KBM-7 (cell line): ENCODE data around the gene IL31.
"Not testable (repeated sequence)": the region's sequence is repeated elsewhere in the genome, so short reads cannot be mapped to it uniquely, and the experiment has no call there.

Experiments
- DNase-seq: peaks from one replicate; pipeline ENCODE4 v3.0.0-alpha.2; 2015
- in situ Hi-C: fragments of 300-500 bp; cut with MboI; formaldehyde crosslinking; loops from 2 replicates; pipeline ENCODE4 v1.14.3; 2020; ENCODE audit warnings: low sequenced_read_pairs, low pct_unique_long_range_greater_than_20kb, mixed read lengths

Gene IL31

DNA sequence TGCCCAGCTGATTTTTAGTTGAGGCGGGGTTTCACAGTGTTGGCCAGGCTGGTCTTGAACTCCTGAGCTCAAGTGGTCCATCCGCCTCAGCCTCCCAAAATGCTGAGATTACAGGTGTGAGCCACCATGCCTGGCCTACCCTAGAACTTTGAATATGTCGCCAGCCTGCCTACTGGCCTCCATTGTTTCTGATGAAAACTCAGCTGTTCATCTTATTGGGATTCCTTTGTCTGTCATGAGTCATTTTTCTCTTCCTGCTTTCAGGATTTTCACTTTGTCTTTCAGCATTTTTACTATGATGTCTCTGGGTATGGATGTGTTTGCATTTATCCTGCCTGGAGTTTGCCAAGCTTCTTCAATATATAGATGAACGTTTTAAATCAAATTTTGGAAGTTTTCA is 21.4 kb upstream of the IL31 start:
- no peak for DNase-seq
- in situ Hi-C loops = no loop called here

DNA sequence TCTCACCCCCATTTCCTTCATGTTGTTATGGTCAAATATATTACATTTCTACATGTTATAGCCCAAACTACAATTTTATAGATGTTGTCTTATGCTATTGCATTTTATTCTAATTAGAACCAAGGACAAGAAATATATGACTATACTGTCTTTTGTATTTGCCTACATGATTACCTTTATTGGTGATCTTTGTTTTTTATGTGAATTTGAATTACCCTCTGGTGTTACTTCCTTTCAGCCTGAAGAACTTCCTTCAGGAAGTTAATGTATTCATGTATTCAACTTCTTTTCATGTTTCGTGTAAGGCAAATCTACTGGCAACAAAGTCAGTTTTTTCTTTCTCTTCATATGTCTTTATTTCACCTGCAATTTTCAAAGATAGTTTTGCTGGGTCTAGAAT is 20.8 kb upstream of the IL31 start:
- no peak for DNase-seq
- in situ Hi-C loops = no loop called here

DNA sequence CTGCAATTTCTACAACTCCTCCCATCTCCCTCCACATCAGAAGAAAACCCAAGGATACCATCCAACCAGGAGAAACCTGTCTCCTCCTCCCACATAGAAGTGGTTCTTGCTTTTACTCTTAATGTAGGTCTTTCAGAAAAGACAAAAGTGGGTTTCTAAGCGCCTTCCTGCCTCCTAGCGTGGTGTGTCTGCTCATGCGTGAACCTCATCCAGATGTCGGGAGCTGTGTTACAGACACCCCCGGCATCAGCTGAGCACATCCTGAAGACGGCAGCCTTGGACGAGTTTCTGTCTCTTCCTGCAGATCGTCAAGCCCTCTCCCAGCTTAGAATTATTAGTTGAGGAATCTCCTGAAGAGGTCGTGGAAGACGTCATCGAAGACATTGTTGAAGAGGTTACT is 18.4 kb upstream of the IL31 start:
- in situ Hi-C loops = no loop called here

DNA sequence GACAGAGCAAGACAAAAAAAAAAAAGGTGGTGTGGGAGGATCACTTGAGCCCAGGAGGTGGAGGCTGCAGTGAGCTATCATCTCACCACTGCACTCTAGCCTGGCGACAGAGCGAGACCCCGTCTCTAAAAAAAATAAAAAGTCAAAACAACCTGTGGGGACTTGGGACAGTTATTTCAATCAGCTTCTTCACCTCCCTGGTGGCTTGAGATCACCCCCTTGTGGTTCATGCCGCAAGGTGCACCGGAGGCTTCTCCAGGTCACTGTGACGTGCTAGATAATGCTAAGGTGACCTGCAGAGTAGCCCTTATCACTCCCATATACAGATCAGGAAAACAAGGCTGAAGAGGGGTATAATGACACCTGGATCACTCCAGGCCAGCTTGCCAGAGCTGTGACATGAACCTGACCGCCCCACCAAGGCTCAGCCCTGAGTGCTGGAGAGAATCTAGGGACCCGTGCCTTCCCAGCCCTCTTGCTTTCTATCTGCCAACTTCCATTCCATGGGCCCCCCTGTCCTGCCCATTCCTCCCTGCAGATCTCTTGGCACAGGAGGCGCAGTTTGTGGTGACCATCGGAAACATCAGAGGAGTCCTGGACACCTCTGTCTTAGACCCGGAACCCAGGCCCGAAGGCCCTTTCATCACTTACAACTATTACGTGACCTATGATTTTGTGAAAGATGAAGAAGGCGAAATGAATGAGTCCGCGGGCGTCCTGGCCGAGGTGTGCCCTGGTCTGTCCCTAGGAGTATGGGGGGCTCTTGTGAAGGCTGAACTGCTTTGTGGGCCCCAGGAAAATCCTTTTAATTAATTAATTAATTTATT is 17.0 kb upstream of the IL31 start:
- in situ Hi-C loops = no loop called here
- DNase-seq = peak; percentile 80

More for the DNA sequence above, 18.4 kb upstream of the IL31 start:
- no peak for DNase-seq

DNA sequence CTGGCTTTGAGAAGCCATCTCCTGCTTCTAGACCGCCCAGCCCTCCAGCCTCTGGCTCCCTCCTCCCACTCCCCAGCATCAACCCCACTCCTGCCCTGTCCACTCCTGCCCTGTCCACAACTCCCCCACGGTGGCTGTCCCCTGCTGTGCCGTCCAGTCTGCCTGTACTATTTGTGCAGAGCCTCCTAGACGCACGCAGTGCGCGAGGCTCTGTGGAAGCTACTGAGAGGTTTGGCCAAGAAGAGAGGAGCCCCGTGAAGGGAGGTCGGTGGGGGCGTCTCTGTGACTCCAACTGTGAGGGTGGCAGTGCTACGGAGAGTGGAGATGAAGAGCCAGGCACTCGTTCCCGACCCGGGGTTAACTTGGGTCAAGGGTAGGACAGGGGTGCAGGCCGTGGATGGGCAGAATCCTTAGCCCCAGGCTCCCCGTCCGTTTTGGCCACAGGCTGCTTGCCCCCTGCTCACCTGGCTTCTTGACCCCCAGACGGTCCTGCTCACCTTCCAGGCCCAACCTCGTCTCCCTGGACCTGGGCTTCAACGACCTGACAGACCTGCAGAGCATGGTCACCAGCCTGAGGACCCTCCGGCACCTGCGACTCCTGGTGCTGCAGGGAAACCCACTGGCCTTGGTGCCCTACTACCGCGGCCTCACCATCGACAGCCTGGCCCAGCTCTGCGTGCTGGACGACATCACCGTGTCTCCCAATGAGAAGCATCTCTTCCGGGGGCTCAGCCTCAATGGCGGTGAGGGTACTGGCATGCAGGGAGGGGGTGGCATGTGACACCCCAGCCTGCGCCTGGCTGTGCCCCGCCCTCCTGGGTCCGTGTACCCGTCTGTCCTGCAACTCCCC is 15.8 kb upstream of the IL31 start:
- in situ Hi-C loops = no loop called here
- DNase-seq = no peak

DNA sequence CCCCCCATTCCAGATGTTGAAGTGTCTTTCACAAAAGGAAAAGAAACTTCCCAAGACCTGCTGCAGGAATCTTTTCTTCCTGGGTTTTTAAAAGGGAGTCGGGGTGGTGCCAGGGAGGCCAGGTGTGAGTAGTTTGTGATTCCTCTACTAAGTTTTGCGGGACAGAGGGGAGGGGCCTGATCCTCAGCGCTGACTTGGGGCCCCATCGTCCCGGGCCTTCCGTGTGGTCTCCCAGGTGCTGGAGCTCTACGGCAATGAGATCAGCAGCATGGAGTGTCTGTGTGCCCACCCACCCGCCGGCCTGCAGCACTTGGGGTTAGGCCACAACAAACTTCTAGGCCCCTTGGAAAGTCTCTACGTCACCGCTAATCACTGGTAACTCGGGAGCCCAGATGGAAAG is 13.4 kb upstream of the IL31 start:
- no peak for DNase-seq
- in situ Hi-C loops = no loop called here

DNA sequence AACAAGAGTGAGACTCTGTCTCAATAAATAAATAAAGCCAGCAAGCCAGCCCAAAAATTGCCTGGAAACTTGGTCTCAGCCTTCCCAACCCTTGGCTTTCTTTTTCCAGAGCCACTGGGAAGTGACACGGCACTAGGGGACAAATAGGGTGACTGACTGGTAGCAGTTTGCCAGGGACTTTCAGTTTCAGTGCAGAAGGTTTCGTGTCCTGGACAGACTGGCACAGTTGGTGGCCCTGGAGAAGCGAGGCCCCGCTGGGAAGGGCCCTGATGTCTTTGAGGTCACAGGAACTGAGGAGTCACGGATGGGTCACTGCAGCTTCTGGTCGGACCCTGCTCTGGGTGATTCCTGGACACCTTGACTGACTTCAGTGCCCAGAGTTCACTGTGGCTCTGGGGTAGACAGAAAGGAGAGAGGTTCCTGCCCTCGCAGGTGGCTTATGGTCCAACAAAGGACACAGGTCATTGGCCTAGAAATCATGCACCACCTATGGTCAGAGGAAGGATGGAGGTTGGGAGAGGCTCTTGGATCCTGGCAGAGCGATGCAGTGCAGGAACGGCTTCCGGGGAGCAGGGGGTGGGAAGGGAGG is 11.6 kb upstream of the IL31 start:
- in situ Hi-C loops = no loop called here
- no peak for DNase-seq

DNA sequence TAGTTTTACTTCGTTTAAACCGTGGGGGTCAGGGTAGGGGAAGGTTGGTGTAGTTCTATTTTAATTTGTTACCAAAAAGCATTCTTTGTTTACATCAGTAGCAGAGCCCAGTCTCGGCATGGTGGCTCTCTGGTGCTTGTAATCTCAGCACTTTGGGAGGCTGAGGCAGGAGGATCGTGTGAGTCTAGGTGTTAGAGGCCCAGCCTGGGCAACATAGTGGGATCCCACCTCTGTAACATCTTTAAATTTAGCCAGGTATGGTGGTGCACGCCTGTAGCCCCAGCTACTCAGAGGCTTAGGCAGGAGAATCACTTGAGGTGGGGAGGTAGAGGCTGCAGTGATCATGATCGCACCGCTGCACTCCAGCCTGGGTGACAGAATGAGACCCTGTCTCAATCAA is 11.1 kb upstream of the IL31 start:
- in situ Hi-C loops = no loop called here
- DNase-seq = no peak

DNA sequence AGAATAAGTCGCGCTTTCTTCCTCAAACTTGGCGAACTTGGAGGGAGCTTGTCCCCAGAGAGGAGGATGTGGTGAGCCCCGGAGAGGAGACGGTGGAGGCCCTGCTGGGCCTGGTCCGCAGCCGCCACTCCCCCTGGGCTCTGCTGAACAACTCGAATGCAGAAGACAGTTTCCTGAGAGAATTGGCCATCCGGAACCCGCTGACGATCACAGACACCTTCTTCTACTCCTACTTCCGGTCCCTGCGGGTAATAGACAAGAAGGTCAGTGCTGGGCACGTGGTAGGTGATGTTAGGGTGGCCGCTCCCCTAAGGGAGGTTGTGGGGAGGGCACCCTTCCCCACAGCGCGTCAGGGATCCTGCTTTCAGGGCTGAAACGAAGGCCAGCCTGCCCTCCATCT is 10.5 kb upstream of the IL31 start:
- peak; percentile 92 for DNase-seq
- in situ Hi-C loops = no loop called here

DNA sequence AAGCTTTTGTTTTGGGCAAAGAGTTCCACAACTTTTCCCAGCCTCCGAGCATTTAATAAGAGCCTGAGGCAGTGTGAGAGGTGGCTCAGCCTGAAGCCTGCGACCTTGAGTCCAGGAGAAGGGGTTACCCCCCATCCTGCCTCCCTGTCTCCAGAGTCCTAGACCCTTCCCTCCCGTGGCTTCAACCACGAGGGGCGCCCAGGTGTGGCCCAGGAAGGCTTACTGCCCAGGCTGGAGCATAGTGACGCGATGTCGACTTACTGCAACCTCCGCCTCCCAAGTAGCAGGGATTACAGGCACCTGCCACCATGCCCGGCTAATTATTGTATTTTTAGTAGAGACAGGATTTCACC is 9.5 kb upstream of the IL31 start:
- no peak for DNase-seq
- in situ Hi-C loops = no loop called here

DNA sequence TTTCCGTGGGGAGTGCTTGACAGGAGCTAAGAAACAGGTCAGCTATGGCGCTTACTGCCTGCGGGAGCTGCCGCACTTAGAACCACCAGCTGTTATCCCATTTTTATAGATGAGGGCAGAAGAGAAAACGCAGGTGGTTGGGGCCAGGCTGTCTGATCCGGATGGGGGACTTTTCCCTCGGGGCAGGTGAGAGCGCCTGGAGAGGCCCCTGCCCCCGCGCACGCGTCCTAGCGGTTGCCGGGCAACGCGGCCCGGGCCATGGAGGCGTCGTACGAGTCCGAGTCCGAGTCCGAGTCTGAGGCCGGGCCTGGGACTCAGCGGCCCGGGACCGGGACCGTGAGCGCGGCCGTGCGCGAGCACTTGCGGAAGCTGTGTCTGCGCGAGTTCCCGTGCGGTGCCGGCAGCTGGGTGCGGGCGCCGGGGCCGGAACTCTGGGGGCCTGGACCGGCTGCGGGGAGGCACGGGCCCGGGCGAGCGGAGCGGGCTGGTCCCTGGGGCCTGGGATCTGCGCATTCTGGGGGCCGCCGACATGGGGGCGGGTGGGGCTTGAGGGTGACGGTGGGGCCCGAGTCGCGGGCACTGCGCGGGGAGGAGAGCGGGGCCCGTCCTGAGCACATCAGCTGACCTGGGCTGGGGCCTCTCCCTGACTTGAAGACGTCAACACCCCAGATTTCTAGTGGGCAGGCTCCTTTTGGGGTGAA is 9.0 kb upstream of the IL31 start, which contains the start of gene LRRC43:
TSS of gene LRRC43 (plus strand) at position 237 of the 701 bp plus-strand sequence. CDS start at position 259, 22 bp downstream.
- in situ Hi-C loops = no loop called here
- DNase-seq = no peak

DNA sequence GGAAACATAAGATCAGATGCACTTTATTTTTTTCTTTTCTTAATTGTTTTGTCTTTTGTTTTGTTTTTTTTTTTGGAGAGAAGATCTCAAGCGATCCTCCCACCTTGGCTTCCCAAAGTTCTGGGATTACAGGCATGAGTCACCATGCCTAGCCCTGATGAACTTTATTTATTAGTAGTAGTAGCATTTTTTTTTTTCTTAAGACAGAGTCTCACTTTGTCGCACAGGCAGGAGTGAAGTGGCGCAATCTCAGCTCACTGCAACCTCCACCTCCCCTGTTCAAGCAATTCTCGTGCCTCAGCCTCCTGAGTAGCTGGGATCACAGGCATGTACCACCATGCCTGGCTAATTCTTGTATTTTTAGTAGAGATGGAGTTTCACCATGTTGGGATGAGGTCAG is 2.5 kb upstream of the IL31 start:
- DNase-seq, in situ Hi-C loops: not testable (repeated sequence)

DNA sequence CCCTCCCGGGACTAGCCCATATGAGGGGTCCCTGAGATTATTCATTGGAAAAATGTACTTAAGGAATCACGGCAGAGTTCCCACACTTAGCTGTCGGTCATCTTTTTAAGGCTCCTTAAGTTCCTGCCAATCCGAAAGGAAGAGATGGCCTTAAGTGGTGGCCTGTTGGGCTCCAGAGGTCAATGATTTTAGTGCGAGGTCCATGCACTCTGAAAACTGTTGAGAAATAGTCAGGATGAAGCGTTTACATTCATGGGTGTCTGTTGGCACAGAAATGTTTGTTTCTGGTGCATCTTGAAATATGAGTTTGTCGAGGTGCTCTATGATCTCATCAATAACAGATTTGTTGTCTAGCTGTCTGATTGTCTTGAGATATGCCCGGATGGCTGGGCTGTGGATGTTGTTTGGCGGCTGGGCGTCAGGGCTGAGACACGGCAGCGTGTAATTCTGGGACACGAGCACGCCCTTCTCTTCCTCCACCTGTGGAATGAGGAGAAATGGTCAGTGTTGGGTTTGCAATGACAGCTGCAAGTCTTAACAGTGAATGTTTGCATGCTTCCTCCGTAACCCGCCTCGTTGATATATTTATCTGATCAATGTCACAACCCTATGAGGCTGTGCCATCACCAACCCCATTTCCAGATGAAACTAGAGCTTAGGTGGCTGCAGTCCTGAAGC is 1.6 kb downstream of the IL31 start:
- in situ Hi-C loops = no loop called here
- DNase-seq = no peak

DNA sequence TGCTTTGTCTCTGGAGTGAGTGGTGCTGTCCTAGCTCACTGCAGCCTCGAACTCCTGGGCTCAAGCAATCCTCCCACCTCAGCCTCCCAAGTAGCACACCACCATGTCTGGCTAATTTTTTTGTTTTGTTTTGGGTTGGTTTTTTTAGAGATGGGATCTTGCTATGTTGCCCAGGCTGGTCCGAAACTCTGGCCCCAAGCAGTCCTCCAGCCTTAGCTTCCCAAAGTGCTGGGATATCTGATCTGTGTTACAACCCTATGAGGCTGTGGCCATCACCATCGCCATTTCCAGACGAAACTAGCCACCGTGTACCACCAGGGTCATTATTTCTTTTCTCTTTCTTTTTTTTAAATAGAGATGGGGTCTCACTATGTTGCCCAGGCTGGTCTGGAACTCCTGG is 2.6 kb downstream of the IL31 start:
- in situ Hi-C loops = no loop called here
- no peak for DNase-seq

DNA sequence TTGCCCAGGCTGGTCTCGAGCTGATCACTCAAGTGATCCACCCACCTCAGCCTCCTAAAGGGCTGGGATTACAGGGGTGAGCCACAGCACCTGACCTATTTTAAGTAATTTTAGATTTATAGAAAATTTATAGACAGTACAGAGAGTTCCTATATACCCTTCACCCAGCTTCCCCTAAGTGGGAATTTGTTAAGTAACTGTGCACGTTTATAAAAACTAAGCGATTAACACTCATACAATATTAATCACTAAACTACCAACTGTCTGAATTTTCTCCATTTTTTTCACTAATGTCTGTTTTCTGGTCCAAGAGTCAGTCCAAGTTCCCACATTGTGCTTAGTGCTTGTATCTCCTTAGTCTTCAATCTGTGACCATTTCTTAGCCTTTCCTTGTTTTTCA is 5.5 kb downstream of the IL31 start:
- no peak for DNase-seq
- in situ Hi-C loops = no loop called here

DNA sequence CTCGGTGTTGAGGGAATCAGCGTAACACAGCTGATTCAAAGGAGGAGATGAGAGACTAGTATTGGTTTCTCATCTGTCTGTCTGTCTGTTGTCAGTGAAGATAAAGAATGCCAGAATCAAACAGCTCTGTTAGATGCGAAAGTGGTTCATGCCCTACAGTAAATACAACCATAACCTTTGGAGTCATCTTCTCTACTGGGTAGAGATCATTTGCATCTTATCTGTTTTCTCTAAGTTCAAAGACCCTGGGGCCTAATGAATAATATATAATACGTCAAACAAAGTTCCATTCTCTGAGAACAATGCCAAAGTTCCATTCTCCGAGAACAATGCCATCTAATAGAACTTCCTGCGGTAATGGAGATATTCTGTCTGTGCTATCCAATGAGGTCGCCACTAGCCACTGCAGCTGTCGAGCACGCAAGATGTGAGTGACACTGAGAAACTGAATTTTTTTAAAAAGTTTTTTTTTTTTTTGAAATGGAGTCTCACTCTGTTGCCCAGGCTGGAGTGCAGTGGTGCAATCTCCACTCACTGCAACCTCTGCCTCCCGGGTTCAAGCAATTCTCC is 6.6 kb downstream of the IL31 start:
- no peak for DNase-seq
- in situ Hi-C loops = no loop called here

DNA sequence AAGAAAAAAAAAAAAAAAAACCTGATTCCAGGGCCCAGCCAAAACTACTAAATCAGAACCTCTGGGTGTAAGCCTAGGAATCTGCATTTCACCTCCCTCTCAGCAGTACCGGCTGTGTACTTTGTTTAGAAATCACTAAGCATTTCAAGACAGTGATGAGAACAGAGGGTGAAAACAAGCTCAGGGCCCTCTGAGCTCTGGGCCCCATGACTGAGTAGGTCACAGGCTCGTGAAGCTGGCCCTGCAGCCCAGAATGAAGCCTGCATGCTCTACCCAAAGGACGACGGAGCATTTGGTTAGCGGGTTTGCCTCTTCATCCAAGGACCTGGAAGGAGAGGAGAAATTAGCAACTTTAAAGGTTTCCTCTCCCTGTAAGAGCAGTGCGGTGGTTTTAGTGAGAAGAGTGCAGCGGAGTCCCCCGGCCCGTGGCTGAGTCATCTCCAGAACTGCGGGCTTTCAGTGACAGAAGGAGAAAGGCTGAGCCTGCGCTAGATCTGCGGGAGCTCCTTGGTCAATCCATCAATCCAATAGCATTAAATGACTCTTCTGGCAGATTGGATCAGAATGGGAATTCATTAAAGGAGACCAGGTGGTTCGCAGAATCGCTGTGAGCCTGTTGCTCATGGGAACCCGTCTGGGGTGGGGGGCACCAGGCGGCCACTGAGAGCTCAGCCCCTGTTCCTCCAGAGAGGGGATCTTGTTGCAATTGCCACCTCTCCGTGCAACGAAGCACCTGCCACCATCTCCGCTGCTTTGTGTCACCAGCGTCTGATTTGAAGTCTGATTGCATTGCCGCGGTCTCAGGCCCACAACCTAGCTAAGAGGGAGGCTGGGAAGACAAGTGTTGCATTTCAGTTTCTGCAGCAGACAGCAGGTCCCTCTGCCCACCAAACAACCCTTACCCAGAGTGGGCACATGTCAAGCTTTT is 7.3 kb downstream of the IL31 start:
- in situ Hi-C loops = no loop called here
- no peak for DNase-seq

DNA sequence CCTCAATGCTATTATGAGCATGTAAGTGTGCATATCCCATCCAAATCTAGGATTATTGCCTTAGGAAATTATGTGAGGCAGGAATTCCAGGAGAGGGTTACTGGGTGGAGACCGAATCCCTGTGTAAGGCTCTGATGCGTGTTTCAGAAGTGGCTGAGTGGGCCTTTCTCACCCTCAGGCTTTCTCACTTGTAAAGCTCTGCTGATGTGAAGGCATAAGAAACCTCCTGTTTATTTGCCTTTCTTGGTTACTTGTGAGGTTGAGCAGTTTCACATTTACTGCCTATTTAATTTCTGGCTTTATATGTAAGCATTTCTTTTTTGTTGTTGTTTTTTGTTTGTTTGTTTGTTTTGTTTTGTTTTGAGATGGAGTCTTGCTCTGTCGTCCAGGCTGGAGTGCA is 11.0 kb downstream of the IL31 start:
- DNase-seq = no peak
- in situ Hi-C loops = no loop called here
